Measurements from ENCODE around the gene RNLS. TPM values are rescaled to one million over a fixed set of nuclear protein-coding genes. Genes with fewer than 3 reads are reported as not detected.

Gene RNLS
- total RNA-seq, 1 experiment from 2014 or later, result 8.7 TPM

GRCh38 chr10:88271761-88272543 is 311.2 kb downstream of the RNLS start (continued):
- no peak for TF ChIP-seq SMAD3 (CRISPR knock-in tag; IDR thresholded peaks at IDR 0.05; ENCODE audit: borderline replicate concordance)
- TF ChIP-seq, protein P1, sequence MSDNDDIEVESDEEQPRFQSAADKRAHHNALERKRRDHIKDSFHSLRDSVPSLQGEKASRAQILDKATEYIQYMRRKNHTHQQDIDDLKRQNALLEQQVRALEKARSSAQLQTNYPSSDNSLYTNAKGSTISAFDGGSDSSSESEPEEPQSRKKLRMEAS (CRISPR knock-in tag; IDR thresholded peaks at IDR 0.05), result no peak
- TF ChIP-seq, protein P2, sequence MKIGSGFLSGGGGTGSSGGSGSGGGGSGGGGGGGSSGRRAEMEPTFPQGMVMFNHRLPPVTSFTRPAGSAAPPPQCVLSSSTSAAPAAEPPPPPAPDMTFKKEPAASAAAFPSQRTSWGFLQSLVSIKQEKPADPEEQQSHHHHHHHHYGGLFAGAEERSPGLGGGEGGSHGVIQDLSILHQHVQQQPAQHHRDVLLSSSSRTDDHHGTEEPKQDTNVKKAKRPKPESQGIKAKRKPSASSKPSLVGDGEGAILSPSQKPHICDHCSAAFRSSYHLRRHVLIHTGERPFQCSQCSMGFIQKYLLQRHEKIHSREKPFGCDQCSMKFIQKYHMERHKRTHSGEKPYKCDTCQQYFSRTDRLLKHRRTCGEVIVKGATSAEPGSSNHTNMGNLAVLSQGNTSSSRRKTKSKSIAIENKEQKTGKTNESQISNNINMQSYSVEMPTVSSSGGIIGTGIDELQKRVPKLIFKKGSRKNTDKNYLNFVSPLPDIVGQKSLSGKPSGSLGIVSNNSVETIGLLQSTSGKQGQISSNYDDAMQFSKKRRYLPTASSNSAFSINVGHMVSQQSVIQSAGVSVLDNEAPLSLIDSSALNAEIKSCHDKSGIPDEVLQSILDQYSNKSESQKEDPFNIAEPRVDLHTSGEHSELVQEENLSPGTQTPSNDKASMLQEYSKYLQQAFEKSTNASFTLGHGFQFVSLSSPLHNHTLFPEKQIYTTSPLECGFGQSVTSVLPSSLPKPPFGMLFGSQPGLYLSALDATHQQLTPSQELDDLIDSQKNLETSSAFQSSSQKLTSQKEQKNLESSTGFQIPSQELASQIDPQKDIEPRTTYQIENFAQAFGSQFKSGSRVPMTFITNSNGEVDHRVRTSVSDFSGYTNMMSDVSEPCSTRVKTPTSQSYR (CRISPR knock-in tag; IDR thresholded peaks at IDR 0.05), result no peak

- Mint-ChIP-seq H3K4me3 (no peak overlapping the region), H3K9me3 (no peaks in the 10 kb centered on the region), H3K27me3 (ENCODE audit: low read depth) (no peaks in the 10 kb centered on the region; the same call in 1 of the 2 replicates), H3K4me1 (no peaks in the 10 kb centered on the region), H3K36me3 (no peaks in the 10 kb centered on the region), H3K27ac (no peak overlapping the region)
- CTCF ChIA-PET, result no interaction called here
- DNase-seq (ENCODE audit: low spot score) (no peak), ATAC-seq (no peak)
- POLR2A ChIA-PET, result no interaction called here
- TF ChIP-seq, protein P3, sequence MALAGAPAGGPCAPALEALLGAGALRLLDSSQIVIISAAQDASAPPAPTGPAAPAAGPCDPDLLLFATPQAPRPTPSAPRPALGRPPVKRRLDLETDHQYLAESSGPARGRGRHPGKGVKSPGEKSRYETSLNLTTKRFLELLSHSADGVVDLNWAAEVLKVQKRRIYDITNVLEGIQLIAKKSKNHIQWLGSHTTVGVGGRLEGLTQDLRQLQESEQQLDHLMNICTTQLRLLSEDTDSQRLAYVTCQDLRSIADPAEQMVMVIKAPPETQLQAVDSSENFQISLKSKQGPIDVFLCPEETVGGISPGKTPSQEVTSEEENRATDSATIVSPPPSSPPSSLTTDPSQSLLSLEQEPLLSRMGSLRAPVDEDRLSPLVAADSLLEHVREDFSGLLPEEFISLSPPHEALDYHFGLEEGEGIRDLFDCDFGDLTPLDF (CRISPR knock-in tag; IDR thresholded peaks at IDR 0.05), result no peak
- TF ChIP-seq ZNF425 (CRISPR knock-in tag; conservative IDR thresholded peaks at IDR 0.05), result no peak
- TF ChIP-seq, protein P4, sequence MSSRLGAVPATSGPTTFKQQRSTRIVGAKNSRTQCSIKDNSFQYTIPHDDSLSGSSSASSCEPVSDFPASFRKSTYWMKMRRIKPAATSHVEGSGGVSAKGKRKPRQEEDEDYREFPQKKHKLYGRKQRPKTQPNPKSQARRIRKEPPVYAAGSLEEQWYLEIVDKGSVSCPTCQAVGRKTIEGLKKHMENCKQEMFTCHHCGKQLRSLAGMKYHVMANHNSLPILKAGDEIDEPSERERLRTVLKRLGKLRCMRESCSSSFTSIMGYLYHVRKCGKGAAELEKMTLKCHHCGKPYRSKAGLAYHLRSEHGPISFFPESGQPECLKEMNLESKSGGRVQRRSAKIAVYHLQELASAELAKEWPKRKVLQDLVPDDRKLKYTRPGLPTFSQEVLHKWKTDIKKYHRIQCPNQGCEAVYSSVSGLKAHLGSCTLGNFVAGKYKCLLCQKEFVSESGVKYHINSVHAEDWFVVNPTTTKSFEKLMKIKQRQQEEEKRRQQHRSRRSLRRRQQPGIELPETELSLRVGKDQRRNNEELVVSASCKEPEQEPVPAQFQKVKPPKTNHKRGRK (CRISPR knock-in tag; IDR thresholded peaks at IDR 0.05; ENCODE audit: borderline replicate concordance), result no peak
- no peak for TF ChIP-seq USF1 (CRISPR knock-in tag; IDR thresholded peaks at IDR 0.05)
- no peak for TF ChIP-seq ETV6 (CRISPR knock-in tag; IDR thresholded peaks at IDR 0.05)
- TF ChIP-seq, protein P5, sequence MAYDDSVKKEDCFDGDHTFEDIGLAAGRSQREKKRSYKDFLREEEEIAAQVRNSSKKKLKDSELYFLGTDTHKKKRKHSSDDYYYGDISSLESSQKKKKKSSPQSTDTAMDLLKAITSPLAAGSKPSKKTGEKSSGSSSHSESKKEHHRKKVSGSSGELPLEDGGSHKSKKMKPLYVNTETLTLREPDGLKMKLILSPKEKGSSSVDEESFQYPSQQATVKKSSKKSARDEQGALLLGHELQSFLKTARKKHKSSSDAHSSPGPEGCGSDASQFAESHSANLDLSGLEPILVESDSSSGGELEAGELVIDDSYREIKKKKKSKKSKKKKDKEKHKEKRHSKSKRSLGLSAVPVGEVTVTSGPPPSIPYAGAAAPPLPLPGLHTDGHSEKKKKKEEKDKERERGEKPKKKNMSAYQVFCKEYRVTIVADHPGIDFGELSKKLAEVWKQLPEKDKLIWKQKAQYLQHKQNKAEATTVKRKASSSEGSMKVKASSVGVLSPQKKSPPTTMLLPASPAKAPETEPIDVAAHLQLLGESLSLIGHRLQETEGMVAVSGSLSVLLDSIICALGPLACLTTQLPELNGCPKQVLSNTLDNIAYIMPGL (CRISPR knock-in tag; IDR thresholded peaks at IDR 0.05), result no peak
- TF ChIP-seq NFYB (CRISPR knock-in tag; conservative IDR thresholded peaks at IDR 0.05; ENCODE audit: low read depth), result no peak
- no peak for TF ChIP-seq ZNF121 (CRISPR knock-in tag; IDR thresholded peaks at IDR 0.05)
- no peak for TF ChIP-seq NR3C1 (CRISPR knock-in tag; conservative IDR thresholded peaks at IDR 0.05; ENCODE audit: low read depth)
- TF ChIP-seq CDX4 (CRISPR knock-in tag; IDR thresholded peaks at IDR 0.05; ENCODE audit: borderline replicate concordance), result no peak
- TF ChIP-seq SMAD4 (CRISPR knock-in tag; IDR thresholded peaks at IDR 0.05), result no peak
- no peak for TF ChIP-seq MYBL2 (CRISPR knock-in tag; IDR thresholded peaks at IDR 0.05)
- no peak for TF ChIP-seq TEAD4 (CRISPR knock-in tag; IDR thresholded peaks at IDR 0.05)
- TF ChIP-seq GABPB1 (CRISPR knock-in tag; IDR thresholded peaks at IDR 0.05), result no peak
- TF ChIP-seq SP1 (CRISPR knock-in tag; conservative IDR thresholded peaks at IDR 0.05), result no peak
- no peak for TF ChIP-seq ZNF396 (CRISPR knock-in tag; IDR thresholded peaks at IDR 0.05; ENCODE audit: borderline replicate concordance)
- no peak for TF ChIP-seq KAT7 (CRISPR knock-in tag; IDR thresholded peaks at IDR 0.05; ENCODE audit: borderline replicate concordance)
- TF ChIP-seq NR2C2 (CRISPR knock-in tag; IDR thresholded peaks at IDR 0.05), result no peak
Observed at GRCh38 chr10:88270871-88271713, 312.0 kb downstream of the RNLS start.

All from WTC11 (cell line).